ENCODE results near the gene ZNF136.

DNA sequence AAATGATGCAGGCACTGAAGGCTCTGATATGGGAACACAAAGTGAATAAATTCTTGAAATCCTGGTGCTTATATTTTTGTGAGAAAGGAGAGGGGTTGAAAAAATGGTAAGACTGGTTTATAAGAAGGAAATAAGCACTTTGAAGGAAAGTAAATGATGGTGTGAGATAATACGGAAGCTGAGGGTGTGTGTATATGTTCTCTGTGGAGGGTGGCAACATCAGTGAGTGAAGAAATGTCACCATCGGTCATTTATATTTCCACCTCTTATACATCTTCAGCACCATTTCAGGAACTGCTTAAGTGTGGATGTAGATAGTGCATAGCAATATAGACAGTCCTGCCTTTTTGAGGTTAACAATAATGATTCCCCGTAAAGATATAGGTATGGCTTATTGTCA lies 17.5 kb downstream of the ZNF136 start:
- TF ChIP-seq, protein P1, sequence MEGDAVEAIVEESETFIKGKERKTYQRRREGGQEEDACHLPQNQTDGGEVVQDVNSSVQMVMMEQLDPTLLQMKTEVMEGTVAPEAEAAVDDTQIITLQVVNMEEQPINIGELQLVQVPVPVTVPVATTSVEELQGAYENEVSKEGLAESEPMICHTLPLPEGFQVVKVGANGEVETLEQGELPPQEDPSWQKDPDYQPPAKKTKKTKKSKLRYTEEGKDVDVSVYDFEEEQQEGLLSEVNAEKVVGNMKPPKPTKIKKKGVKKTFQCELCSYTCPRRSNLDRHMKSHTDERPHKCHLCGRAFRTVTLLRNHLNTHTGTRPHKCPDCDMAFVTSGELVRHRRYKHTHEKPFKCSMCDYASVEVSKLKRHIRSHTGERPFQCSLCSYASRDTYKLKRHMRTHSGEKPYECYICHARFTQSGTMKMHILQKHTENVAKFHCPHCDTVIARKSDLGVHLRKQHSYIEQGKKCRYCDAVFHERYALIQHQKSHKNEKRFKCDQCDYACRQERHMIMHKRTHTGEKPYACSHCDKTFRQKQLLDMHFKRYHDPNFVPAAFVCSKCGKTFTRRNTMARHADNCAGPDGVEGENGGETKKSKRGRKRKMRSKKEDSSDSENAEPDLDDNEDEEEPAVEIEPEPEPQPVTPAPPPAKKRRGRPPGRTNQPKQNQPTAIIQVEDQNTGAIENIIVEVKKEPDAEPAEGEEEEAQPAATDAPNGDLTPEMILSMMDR (conservative IDR thresholded peaks at IDR 0.05; ENCODE audit: low read depth in 2 of 2): no peak
- TF ChIP-seq ZNF114 (CRISPR knock-in tag; IDR thresholded peaks at IDR 0.05) (no peak), ZNF331 (CRISPR knock-in tag; IDR thresholded peaks at IDR 0.05; ENCODE audit: low read depth) (no peak), POLR2AphosphoS5 (IDR thresholded peaks at IDR 0.05; ENCODE audit: low read depth) (no peak)
- TF ChIP-seq, protein P2, sequence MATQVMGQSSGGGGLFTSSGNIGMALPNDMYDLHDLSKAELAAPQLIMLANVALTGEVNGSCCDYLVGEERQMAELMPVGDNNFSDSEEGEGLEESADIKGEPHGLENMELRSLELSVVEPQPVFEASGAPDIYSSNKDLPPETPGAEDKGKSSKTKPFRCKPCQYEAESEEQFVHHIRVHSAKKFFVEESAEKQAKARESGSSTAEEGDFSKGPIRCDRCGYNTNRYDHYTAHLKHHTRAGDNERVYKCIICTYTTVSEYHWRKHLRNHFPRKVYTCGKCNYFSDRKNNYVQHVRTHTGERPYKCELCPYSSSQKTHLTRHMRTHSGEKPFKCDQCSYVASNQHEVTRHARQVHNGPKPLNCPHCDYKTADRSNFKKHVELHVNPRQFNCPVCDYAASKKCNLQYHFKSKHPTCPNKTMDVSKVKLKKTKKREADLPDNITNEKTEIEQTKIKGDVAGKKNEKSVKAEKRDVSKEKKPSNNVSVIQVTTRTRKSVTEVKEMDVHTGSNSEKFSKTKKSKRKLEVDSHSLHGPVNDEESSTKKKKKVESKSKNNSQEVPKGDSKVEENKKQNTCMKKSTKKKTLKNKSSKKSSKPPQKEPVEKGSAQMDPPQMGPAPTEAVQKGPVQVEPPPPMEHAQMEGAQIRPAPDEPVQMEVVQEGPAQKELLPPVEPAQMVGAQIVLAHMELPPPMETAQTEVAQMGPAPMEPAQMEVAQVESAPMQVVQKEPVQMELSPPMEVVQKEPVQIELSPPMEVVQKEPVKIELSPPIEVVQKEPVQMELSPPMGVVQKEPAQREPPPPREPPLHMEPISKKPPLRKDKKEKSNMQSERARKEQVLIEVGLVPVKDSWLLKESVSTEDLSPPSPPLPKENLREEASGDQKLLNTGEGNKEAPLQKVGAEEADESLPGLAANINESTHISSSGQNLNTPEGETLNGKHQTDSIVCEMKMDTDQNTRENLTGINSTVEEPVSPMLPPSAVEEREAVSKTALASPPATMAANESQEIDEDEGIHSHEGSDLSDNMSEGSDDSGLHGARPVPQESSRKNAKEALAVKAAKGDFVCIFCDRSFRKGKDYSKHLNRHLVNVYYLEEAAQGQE (IDR thresholded peaks at IDR 0.05; ENCODE audit: unreplicated experiment): no peak

Data from GM23338 (cell line).